ENCODE results near the gene LCN12. TPM values are rescaled to one million over a fixed set of nuclear protein-coding genes. Genes with fewer than 3 reads are reported as not detected.
A peak's percentile ranks its signal among the peaks of the same experiment; 100 is the strongest.

Gene LCN12, protein sequence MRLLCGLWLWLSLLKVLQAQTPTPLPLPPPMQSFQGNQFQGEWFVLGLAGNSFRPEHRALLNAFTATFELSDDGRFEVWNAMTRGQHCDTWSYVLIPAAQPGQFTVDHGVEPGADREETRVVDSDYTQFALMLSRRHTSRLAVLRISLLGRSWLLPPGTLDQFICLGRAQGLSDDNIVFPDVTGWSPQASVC
- 10 to 100 TPM in 1 of 4 donors, 1 to 10 TPM in 2, not detected in 1; 2.2 to 88.7 (median 3.4) TPM for polyA plus RNA-seq
- long read RNA-seq, donor 1, partial matches to known transcripts, result 40 of 58 reads
- long read RNA-seq, donor 1, other reads (novel, unspliced or antisense), result 13 of 58 reads
- long read RNA-seq, donor 2, partial matches to known transcripts, result 11 of 12 reads
- long read RNA-seq, donor 2, other reads (novel, unspliced or antisense), result 0 of 12 reads
- long read RNA-seq, donor 3, partial matches to known transcripts, result 12 of 14 reads
- long read RNA-seq, donor 3, other reads (novel, unspliced or antisense), result 0 of 14 reads
- long read RNA-seq, donor 4, result 0 reads
- long read RNA-seq, donor 5, partial matches to known transcripts, result 5 of 6 reads
- long read RNA-seq, donor 5, other reads (novel, unspliced or antisense), result 0 of 6 reads
- long read RNA-seq, donor 6, partial matches to known transcripts, result 0 of 6 reads
- long read RNA-seq, donor 6, other reads (novel, unspliced or antisense), result 5 of 6 reads
- long read RNA-seq, donor 7, result 0 reads
- long read RNA-seq, donor 8, result 0 reads
- long read RNA-seq, donor 9, result 0 reads
- long read RNA-seq, donor 10, partial matches to known transcripts, result 6 of 6 reads
- long read RNA-seq, donor 10, other reads (novel, unspliced or antisense), result 0 of 6 reads

DNA sequence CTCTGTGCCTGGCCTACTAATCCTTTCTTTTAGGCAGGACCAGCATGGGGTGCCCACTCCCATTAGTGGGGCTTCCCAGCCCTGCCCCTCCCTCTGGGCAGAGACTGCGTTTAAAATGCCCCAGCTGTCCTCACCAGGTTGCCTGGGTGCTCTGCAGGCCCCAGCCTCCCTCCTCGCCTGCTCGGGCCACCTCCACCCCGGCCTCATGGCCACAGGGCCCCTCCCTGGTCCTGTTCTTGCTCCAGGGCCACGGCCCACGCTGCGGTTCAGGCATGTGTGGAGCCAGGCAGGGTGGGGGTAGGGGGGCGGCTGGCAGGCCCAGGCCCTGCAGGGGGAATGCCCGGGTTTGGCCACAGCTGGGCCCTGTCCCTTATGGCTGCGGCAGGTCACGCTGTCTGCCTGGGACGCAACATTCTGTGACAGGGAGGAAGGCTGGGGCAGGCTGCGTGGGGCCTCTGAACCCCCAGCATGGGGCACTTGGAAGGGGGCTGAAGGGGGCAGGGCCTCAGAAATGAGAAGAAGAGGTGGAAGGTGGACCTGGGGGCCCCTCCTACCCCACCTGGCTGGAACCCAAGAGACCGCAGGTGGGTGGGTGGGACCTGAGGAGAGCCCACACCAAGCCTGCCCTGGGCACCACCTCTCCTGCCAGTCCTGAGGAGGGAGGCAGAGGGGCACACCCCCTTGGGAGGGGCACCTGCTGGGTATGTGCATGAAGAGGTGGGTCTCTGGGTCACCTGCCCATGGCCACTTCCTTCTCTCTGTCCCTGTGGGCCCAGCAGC lies at the start of gene LCN12:
LCN12 (plus strand) TSS at position 733 of the 780 bp plus-strand sequence. CDS start 55 bp downstream, outside the sequence.
- Histone ChIP-seq H3K27me3 (ENCODE audit: control insufficient read depth in 3 of 3, insufficient read depth in 3 of 3, low read length in 3 of 3) (no peaks in the 10 kb centered on the region), H3K27ac (ENCODE audit: low read depth in 1 of 3, low read length in 2 of 3) (peak within 1 kb of the TSS in 1 of 3 donors; percentile 98), H3K4me3 (ENCODE audit: low read depth in 1 of 3, low read length in 3 of 3) (peak within 1 kb of the TSS in 1 of 3 donors; percentile 90), H3K9me3 (ENCODE audit: control insufficient read depth in 2 of 2, insufficient read depth in 1 of 2, low read depth in 1 of 2, low read length in 1 of 2) (no peaks in the 10 kb centered on the region), H3K4me1 (ENCODE audit: control insufficient read depth in 3 of 3, insufficient read depth in 2 of 3, low read depth in 1 of 3, low read length in 2 of 3) (peaks cover 0 to 43% (median 4%) of the 10 kb centered on the region in 3 donors), H3K36me3 (ENCODE audit: control insufficient read depth in 3 of 3, insufficient read depth in 2 of 3, low read depth in 1 of 3, low read length in 3 of 3) (peaks cover 0 to 53% (median 0%) of the 10 kb centered on the region in 3 donors)
- DNase-seq (peak in 1 of 2 donors; percentile 57), FAIRE-seq (no peak)
- 77 to 80% (median 79%) methylated on average over 12 to 14 of the region's 14 CpGs for WGBS, 3 donors

DNA sequence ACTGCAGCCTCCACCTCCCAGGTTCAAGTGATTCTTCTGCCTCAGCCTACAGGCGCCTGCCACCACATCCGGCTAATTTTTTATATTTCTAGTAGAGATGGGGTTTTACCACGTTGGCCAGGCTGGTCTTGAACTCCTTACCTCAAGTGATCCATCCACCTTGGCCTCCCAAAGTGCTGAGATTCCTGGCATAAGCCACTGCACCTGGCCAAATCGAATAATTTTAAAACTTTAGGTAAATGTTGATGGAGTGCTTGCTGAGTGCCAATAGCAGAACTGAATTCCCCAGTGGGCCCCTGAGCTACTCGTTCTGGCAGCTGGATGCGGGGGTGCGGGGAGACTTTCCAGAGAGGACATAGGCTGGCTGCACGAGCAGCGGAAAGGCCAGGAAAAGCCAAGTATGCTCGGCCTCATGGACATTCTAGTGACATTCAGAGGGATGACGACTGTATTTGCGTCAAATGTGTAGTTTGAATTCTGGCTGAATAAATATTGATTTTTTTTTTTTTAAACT lies 49.0 kb upstream of the LCN12 start:
- no peak for FAIRE-seq
- peak; percentile 15 to 36 for DNase-seq
- 58 to 64% (median 61%) methylated on average over 12 of the region's 12 CpGs for WGBS, 3 donors
- Histone ChIP-seq H3K4me3 (ENCODE audit: low read depth in 1 of 3, low read length in 3 of 3) (no peak overlapping the region), H3K36me3 (ENCODE audit: control insufficient read depth in 3 of 3, insufficient read depth in 2 of 3, low read depth in 1 of 3, low read length in 3 of 3) (peaks cover under 1 to 84% (median 3%) of the 10 kb centered on the region in 3 donors), H3K27me3 (ENCODE audit: control insufficient read depth in 3 of 3, insufficient read depth in 3 of 3, low read length in 3 of 3) (no peaks in the 10 kb centered on the region), H3K27ac (ENCODE audit: low read depth in 1 of 3, low read length in 2 of 3) (peak overlapping the region; percentile 85 to 94 (median 88)), H3K4me1 (ENCODE audit: control insufficient read depth in 3 of 3, insufficient read depth in 2 of 3, low read depth in 1 of 3, low read length in 2 of 3) (peaks cover under 1 to 36% (median 9%) of the 10 kb centered on the region in 3 donors), H3K9me3 (ENCODE audit: control insufficient read depth in 2 of 2, insufficient read depth in 1 of 2, low read depth in 1 of 2, low read length in 1 of 2) (no peaks in the 10 kb centered on the region)

DNA sequence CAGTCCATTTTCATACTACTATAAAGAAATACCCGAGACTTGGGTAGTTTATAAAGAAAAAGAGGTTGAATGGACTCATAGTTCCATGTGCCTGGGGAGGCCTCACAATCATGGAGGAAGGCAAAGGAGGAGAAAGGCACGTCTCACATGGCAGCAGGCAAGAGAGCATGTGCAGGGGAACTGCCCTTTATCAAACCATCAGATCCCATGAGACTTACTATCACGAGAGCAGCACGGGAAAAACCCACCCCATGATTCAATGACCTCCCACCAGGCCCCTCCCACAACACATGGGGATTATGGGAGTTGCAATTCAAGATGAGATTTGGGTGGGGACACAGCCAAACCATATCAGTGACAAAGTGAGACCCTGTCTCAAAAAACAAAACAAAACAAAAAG lies 45.8 kb upstream of the LCN12 start:
- Histone ChIP-seq H3K9me3 (ENCODE audit: control insufficient read depth in 2 of 2, insufficient read depth in 1 of 2, low read depth in 1 of 2, low read length in 1 of 2) (no peaks in the 10 kb centered on the region), H3K4me3 (ENCODE audit: low read depth in 1 of 3, low read length in 3 of 3) (no peak overlapping the region), H3K27ac (ENCODE audit: low read depth in 1 of 3, low read length in 2 of 3) (no peak overlapping the region), H3K36me3 (ENCODE audit: control insufficient read depth in 3 of 3, insufficient read depth in 2 of 3, low read depth in 1 of 3, low read length in 3 of 3) (peaks cover 5 to 82% (median 8%) of the 10 kb centered on the region in 3 donors), H3K27me3 (ENCODE audit: control insufficient read depth in 3 of 3, insufficient read depth in 3 of 3, low read length in 3 of 3) (no peaks in the 10 kb centered on the region), H3K4me1 (ENCODE audit: control insufficient read depth in 3 of 3, insufficient read depth in 2 of 3, low read depth in 1 of 3, low read length in 2 of 3) (peaks cover 0 to 22% (median 9%) of the 10 kb centered on the region in 3 donors)
- no peak for FAIRE-seq
- no peak for DNase-seq
- 66 to 80% (median 75%) methylated on average over 4 of the region's 4 CpGs for WGBS, 3 donors

DNA sequence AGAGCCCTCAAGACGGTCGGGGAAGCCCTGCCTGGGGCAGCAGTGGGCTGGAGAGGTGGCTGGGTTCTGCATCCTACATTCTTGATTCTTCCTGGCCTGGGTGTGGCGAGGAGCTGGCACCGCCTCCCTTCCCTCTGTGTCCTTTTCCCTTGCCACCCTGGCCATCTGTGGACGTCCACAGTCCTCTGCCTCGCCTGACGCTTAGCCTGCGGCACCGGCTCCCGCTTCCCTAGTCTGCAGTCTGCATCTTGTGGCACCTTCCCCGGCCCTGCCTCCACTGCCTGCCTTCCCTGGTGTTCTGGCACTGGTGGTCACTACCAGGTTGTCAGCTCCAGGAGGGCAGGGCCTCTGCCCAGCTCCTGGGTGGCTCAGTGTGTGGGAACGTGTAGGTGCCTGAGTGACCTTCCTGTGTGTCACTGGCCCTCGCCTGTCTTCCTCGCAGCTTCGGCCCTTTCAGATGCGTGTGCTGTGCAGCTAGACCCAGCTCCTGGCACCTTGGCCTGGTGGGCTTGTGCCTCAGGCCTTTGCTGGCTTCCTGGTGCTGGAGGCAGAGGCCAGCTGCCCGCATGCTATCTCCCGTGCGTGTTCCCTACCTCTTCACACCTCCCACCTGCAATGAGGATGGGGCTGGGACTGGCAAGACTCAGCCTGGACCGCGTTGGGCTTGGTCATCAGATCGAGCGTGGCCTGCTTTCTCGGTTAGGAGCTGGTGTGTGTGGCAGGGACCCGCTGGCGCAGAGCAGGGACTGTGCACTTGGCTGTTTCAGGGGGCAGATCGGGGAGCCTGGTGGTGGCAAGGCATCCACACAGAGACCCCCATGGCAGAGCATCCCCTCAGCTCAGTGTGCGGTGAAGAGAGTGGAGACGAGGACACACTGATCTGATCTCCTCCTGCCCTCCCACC lies 44.8 kb upstream of the LCN12 start:
- no peaks in the 10 kb centered on the region for H3K9me3 ChIP-seq (ENCODE audit: control insufficient read depth in 2 of 2, insufficient read depth in 1 of 2, low read depth in 1 of 2, low read length in 1 of 2)
- 94 to 96% (median 95%) methylated on average over 29 of the region's 29 CpGs for WGBS, 3 donors
- no peaks in the 10 kb centered on the region for H3K27me3 ChIP-seq (ENCODE audit: control insufficient read depth in 3 of 3, insufficient read depth in 3 of 3, low read length in 3 of 3)
- FAIRE-seq, result no peak
- H3K36me3 ChIP-seq (ENCODE audit: control insufficient read depth in 3 of 3, insufficient read depth in 2 of 3, low read depth in 1 of 3, low read length in 3 of 3), result peaks cover 5 to 78% (median 8%) of the 10 kb centered on the region in 3 donors
- H3K4me1 ChIP-seq (ENCODE audit: control insufficient read depth in 3 of 3, insufficient read depth in 2 of 3, low read depth in 1 of 3, low read length in 2 of 3), result peaks cover 0 to 12% (median 3%) of the 10 kb centered on the region in 3 donors
- H3K27ac ChIP-seq (ENCODE audit: low read depth in 1 of 3, low read length in 2 of 3), result no peak overlapping the region
- no peak overlapping the region for H3K4me3 ChIP-seq (ENCODE audit: low read depth in 1 of 3, low read length in 3 of 3)
- no peak for DNase-seq

DNA sequence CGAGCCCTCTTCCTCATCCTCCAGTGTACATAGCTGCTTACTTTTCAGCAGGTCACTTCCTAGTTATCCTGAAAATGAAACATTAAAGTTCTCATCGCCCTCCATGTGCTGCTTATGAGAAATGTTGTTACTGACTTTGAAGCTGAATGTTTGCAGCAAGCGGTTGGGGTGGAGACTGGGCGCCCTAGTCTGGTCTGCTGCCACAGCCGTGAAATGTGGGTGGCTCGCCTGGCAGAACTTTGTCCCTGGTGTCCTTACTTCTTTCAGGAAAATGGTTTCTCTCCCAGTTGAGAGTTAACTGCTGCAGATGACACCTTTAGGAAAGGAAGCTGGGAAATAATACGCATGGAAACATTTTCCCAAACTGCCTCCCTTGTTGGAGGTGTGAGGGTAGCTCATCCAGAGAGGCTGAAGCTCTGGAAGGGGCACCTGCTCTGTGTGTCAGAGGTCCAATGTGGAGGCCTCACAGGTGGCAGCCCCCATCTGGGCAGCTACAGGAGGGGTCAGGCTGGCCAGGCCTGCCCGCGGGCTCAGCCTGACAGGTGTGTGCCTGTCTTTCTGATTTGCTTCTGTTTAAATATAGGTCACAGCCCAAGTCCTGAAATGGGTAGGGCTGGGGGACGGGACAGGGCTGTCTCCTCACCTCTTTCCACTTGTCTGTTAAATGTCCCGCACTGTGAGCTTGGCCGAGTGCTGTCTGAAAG lies 41.7 kb upstream of the LCN12 start:
- H3K27ac ChIP-seq (ENCODE audit: low read depth in 1 of 3, low read length in 2 of 3), result no peak overlapping the region
- H3K4me1 ChIP-seq (ENCODE audit: control insufficient read depth in 3 of 3, insufficient read depth in 2 of 3, low read depth in 1 of 3, low read length in 2 of 3), result no peaks in the 10 kb centered on the region
- FAIRE-seq (no peak), DNase-seq (no peak)
- H3K9me3 ChIP-seq (ENCODE audit: control insufficient read depth in 2 of 2, insufficient read depth in 1 of 2, low read depth in 1 of 2, low read length in 1 of 2), result no peaks in the 10 kb centered on the region
- H3K4me3 ChIP-seq (ENCODE audit: low read depth in 1 of 3, low read length in 3 of 3), result no peak overlapping the region
- 79 to 86% (median 84%) methylated on average over 12 of the region's 12 CpGs for WGBS, 3 donors
- peaks cover 10 to 85% (median 12%) of the 10 kb centered on the region in 3 donors for H3K36me3 ChIP-seq (ENCODE audit: control insufficient read depth in 3 of 3, insufficient read depth in 2 of 3, low read depth in 1 of 3, low read length in 3 of 3)
- H3K27me3 ChIP-seq (ENCODE audit: control insufficient read depth in 3 of 3, insufficient read depth in 3 of 3, low read length in 3 of 3), result no peaks in the 10 kb centered on the region

DNA sequence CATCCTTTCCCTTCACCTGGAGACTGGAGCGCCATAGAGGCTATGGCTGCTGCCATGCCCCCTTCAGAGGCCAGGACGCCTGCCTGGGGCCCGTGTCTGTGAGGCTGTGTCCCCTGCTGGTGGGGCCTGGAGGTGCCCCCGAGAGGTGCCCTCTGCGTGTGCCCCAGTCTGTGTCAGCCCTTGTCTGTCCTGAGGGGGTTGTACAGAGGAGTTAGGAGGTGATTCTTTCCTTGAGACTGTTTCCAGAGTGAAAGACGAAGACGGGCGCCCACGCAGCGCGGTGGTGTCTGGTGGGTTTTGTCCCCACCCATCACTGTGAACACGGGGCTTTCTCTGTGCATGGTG lies 41.2 kb upstream of the LCN12 start:
- 86 to 90% (median 89%) methylated on average over 12 of the region's 12 CpGs for WGBS, 3 donors
- Histone ChIP-seq H3K27me3 (ENCODE audit: control insufficient read depth in 3 of 3, insufficient read depth in 3 of 3, low read length in 3 of 3) (no peaks in the 10 kb centered on the region), H3K4me3 (ENCODE audit: low read depth in 1 of 3, low read length in 3 of 3) (no peak overlapping the region), H3K4me1 (ENCODE audit: control insufficient read depth in 3 of 3, insufficient read depth in 2 of 3, low read depth in 1 of 3, low read length in 2 of 3) (no peaks in the 10 kb centered on the region), H3K36me3 (ENCODE audit: control insufficient read depth in 3 of 3, insufficient read depth in 2 of 3, low read depth in 1 of 3, low read length in 3 of 3) (peaks cover 10 to 89% (median 12%) of the 10 kb centered on the region in 3 donors), H3K9me3 (ENCODE audit: control insufficient read depth in 2 of 2, insufficient read depth in 1 of 2, low read depth in 1 of 2, low read length in 1 of 2) (no peaks in the 10 kb centered on the region), H3K27ac (ENCODE audit: low read depth in 1 of 3, low read length in 2 of 3) (no peak overlapping the region)
- DNase-seq, result no peak
- FAIRE-seq, result no peak

Data from small intestine (tissue), 16 donors.